A549 (cell line): ENCODE data around the gene ADARB1.

ENCODE experiments used
- FOSL2 ChIP-seq, 2 experiments: fragments of 450-650 bp in 1 of 2; fragments of >200 bp in 1 of 2; sonication (Bioruptor Twin) in 1 of 2; formaldehyde crosslinking; IDR thresholded peaks; 2 replicates each; pipeline versions ENCODE4 v1.5.0 to v1.6.1; 2016 to 2020; ENCODE audit warnings: mild to moderate bottlenecking in 1 of 2, moderate library complexity in 1 of 2
- MAZ ChIP-seq: fragments of 150-350 bp; IDR thresholded peaks from 2 replicates; pipeline ENCODE4 v1.6.1; 2014; ENCODE audit warnings: antibody characterized with exemption, low read depth, low read length, borderline replicate concordance
- POLR2A ChIP-seq: IDR thresholded peaks from 2 replicates; pipeline ENCODE4 v1.6.1; 2012; ENCODE audit warnings: mild to moderate bottlenecking, low read length
- RFX5 ChIP-seq: fragments of 450-650 bp; IDR thresholded peaks from 2 replicates; pipeline ENCODE4 v1.7.1; 2014; ENCODE audit warnings: antibody characterized with exemption, mild to moderate bottlenecking, moderate library complexity
- ZC3H11A ChIP-seq: fragments of 450-650 bp; IDR thresholded peaks from 2 replicates; pipeline ENCODE4 v1.6.1; 2014; ENCODE audit warnings: antibody characterized with exemption, mild to moderate bottlenecking
- TF ChIP-seq, protein P1 (sequence below): fragments of >200 bp; sonication (Bioruptor Twin); formaldehyde crosslinking; IDR thresholded peaks from 3 replicates; pipeline ENCODE4 v1.5.1; 2016
- TF ChIP-seq, protein P2 (sequence below): IDR thresholded peaks from 2 replicates; pipeline ENCODE4 v1.6.1; 2012; ENCODE audit warnings: low read depth, borderline replicate concordance
- TF ChIP-seq, protein P3 (sequence below): fragments of 200-600 bp; sonication (generic); IDR thresholded peaks from 2 replicates; pipeline ENCODE4 v1.6.1; 2016; ENCODE audit warnings: antibody characterized with exemption, mild to moderate bottlenecking, moderate library complexity
- TF ChIP-seq, protein P4 (sequence below): fragments of 250-450 bp; sonication (Bioruptor Pico); IDR thresholded peaks from 2 replicates; pipeline ENCODE4 v1.5.0; 2021; ENCODE audit warnings: mild to moderate bottlenecking, moderate library complexity, borderline replicate concordance

DNA sequence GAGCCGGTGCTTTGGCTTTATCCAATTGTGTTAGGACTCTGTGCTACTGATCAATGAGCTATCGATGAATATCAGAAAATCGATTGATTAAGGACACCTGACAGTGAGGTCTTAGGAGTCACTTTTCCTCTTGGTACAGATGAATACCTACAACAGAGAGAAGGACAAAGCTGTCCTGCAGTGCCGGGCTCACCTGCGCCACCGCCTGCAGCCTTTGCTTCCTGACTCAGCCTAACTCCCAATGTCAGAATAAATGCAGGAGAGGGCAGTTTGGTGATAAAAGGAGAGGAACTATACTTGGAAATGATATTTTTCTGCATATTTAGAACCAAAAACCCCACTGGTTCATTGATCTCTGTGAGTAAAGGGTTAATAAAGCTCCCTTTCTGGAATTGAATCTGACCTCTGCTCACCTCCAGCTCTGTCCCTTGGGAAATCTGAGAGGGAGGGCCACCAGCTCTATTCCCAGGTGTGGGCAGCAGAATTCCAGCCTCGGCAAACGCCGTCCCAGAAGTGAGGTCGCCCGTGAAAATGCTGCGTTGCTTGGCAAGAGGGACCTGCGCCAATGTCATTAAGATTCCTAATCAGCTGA lies 174.0 kb downstream of the ADARB1 start:
- TF ChIP-seq, protein P1, sequence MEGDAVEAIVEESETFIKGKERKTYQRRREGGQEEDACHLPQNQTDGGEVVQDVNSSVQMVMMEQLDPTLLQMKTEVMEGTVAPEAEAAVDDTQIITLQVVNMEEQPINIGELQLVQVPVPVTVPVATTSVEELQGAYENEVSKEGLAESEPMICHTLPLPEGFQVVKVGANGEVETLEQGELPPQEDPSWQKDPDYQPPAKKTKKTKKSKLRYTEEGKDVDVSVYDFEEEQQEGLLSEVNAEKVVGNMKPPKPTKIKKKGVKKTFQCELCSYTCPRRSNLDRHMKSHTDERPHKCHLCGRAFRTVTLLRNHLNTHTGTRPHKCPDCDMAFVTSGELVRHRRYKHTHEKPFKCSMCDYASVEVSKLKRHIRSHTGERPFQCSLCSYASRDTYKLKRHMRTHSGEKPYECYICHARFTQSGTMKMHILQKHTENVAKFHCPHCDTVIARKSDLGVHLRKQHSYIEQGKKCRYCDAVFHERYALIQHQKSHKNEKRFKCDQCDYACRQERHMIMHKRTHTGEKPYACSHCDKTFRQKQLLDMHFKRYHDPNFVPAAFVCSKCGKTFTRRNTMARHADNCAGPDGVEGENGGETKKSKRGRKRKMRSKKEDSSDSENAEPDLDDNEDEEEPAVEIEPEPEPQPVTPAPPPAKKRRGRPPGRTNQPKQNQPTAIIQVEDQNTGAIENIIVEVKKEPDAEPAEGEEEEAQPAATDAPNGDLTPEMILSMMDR, result no peak
- TF ChIP-seq, protein P2, sequence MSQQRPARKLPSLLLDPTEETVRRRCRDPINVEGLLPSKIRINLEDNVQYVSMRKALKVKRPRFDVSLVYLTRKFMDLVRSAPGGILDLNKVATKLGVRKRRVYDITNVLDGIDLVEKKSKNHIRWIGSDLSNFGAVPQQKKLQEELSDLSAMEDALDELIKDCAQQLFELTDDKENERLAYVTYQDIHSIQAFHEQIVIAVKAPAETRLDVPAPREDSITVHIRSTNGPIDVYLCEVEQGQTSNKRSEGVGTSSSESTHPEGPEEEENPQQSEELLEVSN, result no peak
- TF ChIP-seq, protein P3, sequence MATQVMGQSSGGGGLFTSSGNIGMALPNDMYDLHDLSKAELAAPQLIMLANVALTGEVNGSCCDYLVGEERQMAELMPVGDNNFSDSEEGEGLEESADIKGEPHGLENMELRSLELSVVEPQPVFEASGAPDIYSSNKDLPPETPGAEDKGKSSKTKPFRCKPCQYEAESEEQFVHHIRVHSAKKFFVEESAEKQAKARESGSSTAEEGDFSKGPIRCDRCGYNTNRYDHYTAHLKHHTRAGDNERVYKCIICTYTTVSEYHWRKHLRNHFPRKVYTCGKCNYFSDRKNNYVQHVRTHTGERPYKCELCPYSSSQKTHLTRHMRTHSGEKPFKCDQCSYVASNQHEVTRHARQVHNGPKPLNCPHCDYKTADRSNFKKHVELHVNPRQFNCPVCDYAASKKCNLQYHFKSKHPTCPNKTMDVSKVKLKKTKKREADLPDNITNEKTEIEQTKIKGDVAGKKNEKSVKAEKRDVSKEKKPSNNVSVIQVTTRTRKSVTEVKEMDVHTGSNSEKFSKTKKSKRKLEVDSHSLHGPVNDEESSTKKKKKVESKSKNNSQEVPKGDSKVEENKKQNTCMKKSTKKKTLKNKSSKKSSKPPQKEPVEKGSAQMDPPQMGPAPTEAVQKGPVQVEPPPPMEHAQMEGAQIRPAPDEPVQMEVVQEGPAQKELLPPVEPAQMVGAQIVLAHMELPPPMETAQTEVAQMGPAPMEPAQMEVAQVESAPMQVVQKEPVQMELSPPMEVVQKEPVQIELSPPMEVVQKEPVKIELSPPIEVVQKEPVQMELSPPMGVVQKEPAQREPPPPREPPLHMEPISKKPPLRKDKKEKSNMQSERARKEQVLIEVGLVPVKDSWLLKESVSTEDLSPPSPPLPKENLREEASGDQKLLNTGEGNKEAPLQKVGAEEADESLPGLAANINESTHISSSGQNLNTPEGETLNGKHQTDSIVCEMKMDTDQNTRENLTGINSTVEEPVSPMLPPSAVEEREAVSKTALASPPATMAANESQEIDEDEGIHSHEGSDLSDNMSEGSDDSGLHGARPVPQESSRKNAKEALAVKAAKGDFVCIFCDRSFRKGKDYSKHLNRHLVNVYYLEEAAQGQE, result no peak
- TF ChIP-seq ZC3H11A (no peak), POLR2A (no peak), MAZ (no peak), FOSL2 (IDR thresholded peaks at IDR 0.05) (no peak), FOSL2 (CRISPR knock-in tag; IDR thresholded peaks at IDR 0.05) (no peak), RFX5 (no peak)
- TF ChIP-seq, protein P4, sequence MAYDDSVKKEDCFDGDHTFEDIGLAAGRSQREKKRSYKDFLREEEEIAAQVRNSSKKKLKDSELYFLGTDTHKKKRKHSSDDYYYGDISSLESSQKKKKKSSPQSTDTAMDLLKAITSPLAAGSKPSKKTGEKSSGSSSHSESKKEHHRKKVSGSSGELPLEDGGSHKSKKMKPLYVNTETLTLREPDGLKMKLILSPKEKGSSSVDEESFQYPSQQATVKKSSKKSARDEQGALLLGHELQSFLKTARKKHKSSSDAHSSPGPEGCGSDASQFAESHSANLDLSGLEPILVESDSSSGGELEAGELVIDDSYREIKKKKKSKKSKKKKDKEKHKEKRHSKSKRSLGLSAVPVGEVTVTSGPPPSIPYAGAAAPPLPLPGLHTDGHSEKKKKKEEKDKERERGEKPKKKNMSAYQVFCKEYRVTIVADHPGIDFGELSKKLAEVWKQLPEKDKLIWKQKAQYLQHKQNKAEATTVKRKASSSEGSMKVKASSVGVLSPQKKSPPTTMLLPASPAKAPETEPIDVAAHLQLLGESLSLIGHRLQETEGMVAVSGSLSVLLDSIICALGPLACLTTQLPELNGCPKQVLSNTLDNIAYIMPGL (CRISPR knock-in tag), result no peak
